ENCODE measurements around the gene ERGIC3.

DNA sequence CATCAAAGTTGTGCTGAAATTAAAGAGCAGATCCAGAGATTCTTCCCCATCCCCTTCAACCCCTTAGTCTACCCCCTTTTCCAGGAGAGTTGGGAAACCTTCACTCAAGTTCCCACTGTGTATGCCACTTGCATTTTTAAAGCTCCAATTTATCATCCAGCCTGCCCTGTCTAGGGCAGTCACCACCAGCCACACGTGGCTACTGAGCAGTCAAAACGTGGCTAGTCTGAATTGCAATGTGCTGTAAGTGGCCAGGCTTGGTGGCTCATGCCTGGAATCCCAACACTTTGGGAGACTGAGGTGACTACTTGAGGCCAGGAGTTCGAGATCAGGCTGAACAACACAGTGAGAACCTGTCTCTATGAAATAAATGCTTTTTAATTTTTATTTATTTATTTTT lies 34.9 kb downstream of the ERGIC3 start:
- TF ChIP-seq, protein P1, sequence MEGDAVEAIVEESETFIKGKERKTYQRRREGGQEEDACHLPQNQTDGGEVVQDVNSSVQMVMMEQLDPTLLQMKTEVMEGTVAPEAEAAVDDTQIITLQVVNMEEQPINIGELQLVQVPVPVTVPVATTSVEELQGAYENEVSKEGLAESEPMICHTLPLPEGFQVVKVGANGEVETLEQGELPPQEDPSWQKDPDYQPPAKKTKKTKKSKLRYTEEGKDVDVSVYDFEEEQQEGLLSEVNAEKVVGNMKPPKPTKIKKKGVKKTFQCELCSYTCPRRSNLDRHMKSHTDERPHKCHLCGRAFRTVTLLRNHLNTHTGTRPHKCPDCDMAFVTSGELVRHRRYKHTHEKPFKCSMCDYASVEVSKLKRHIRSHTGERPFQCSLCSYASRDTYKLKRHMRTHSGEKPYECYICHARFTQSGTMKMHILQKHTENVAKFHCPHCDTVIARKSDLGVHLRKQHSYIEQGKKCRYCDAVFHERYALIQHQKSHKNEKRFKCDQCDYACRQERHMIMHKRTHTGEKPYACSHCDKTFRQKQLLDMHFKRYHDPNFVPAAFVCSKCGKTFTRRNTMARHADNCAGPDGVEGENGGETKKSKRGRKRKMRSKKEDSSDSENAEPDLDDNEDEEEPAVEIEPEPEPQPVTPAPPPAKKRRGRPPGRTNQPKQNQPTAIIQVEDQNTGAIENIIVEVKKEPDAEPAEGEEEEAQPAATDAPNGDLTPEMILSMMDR (IDR thresholded peaks at IDR 0.05), result no peak
- no peak for TF ChIP-seq POLR2A (IDR thresholded peaks at IDR 0.05; ENCODE audit: low read depth)
